ENCODE data around the gene UNK. TPM values are rescaled to one million over a fixed set of nuclear protein-coding genes. Genes with fewer than 3 reads are reported as not detected.
A peak's percentile ranks its signal among the peaks of the same experiment; 100 is the strongest.

UNK gene
- total and polyA plus RNA-seq, 9 of the 15 experiments (the other 6 are each of a cell fraction or from before 2014, with no cell fraction given) = 12.8 to 38.6 (median 24.8) TPM

GRCh38 chr17:75779250-75779986, 5.2 kb upstream of the UNK start (continued):
- TF ChIP-seq, protein P1, sequence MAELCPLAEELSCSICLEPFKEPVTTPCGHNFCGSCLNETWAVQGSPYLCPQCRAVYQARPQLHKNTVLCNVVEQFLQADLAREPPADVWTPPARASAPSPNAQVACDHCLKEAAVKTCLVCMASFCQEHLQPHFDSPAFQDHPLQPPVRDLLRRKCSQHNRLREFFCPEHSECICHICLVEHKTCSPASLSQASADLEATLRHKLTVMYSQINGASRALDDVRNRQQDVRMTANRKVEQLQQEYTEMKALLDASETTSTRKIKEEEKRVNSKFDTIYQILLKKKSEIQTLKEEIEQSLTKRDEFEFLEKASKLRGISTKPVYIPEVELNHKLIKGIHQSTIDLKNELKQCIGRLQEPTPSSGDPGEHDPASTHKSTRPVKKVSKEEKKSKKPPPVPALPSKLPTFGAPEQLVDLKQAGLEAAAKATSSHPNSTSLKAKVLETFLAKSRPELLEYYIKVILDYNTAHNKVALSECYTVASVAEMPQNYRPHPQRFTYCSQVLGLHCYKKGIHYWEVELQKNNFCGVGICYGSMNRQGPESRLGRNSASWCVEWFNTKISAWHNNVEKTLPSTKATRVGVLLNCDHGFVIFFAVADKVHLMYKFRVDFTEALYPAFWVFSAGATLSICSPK (IDR thresholded peaks at IDR 0.05; ENCODE audit: borderline replicate concordance) = no peak
- TF ChIP-seq E2F6 (IDR thresholded peaks at IDR 0.05; ENCODE audit: borderline replicate concordance in 1 of 2, extremely low read depth in 1 of 2, insufficient read depth in 1 of 2, insufficient read length in 1 of 2, low read depth in 1 of 2, low read length in 1 of 2, poor library complexity in 1 of 2, severe bottlenecking in 1 of 2) = peak in 1 of 2 experiments; percentile 36
- no peak for TF ChIP-seq EZH2 (IDR thresholded peaks at IDR 0.05; ENCODE audit: borderline replicate concordance, low read depth, low read length)
- no peak for TF ChIP-seq NFE2L1 (tag; IDR thresholded peaks at IDR 0.05; ENCODE audit: borderline replicate concordance, low read depth)
- no peak; a peak in 1 of 4 replicates for TF ChIP-seq RAD21 (CRISPR knock-in tag; conservative IDR thresholded peaks at IDR 0.05 in 1 of 2, IDR thresholded peaks at IDR 0.05 in 1 of 2)
- TF ChIP-seq MEIS2 (IDR thresholded peaks at IDR 0.05; ENCODE audit: partially characterized antibody) = peak; percentile 53
- peak; percentile 99 for TF ChIP-seq POLR2G (IDR thresholded peaks at IDR 0.05; ENCODE audit: low read depth, low read length)
- TF ChIP-seq SP2 (IDR thresholded peaks at IDR 0.05; ENCODE audit: extremely low read depth, low read depth, low read length, poor library complexity, severe bottlenecking) = no peak
- no peak; the same call in 1 of the 2 replicates for TF ChIP-seq NCOA1 (IDR thresholded peaks at IDR 0.05; ENCODE audit: low read depth)
- no peak for TF ChIP-seq TCFL5 (CRISPR knock-in tag; conservative IDR thresholded peaks at IDR 0.05)
- peak; percentile 96 for TF ChIP-seq PHB (CRISPR knock-in tag; IDR thresholded peaks at IDR 0.05)
- TF ChIP-seq SNAPC5 (CRISPR knock-in tag; IDR thresholded peaks at IDR 0.05) = no peak
- TF ChIP-seq CBFB (CRISPR knock-in tag; IDR thresholded peaks at IDR 0.05) = peak; percentile 85; the same call in 1 of the 2 replicates
- TF ChIP-seq, protein P2, sequence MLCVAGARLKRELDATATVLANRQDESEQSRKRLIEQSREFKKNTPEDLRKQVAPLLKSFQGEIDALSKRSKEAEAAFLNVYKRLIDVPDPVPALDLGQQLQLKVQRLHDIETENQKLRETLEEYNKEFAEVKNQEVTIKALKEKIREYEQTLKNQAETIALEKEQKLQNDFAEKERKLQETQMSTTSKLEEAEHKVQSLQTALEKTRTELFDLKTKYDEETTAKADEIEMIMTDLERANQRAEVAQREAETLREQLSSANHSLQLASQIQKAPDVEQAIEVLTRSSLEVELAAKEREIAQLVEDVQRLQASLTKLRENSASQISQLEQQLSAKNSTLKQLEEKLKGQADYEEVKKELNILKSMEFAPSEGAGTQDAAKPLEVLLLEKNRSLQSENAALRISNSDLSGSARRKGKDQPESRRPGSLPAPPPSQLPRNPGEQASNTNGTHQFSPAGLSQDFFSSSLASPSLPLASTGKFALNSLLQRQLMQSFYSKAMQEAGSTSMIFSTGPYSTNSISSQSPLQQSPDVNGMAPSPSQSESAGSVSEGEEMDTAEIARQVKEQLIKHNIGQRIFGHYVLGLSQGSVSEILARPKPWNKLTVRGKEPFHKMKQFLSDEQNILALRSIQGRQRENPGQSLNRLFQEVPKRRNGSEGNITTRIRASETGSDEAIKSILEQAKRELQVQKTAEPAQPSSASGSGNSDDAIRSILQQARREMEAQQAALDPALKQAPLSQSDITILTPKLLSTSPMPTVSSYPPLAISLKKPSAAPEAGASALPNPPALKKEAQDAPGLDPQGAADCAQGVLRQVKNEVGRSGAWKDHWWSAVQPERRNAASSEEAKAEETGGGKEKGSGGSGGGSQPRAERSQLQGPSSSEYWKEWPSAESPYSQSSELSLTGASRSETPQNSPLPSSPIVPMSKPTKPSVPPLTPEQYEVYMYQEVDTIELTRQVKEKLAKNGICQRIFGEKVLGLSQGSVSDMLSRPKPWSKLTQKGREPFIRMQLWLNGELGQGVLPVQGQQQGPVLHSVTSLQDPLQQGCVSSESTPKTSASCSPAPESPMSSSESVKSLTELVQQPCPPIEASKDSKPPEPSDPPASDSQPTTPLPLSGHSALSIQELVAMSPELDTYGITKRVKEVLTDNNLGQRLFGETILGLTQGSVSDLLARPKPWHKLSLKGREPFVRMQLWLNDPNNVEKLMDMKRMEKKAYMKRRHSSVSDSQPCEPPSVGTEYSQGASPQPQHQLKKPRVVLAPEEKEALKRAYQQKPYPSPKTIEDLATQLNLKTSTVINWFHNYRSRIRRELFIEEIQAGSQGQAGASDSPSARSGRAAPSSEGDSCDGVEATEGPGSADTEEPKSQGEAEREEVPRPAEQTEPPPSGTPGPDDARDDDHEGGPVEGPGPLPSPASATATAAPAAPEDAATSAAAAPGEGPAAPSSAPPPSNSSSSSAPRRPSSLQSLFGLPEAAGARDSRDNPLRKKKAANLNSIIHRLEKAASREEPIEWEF (CRISPR knock-in tag; IDR thresholded peaks at IDR 0.05) = no peak
- no peak for TF ChIP-seq GABPB2 (CRISPR knock-in tag; conservative IDR thresholded peaks at IDR 0.05)
- TF ChIP-seq L3MBTL2 (IDR thresholded peaks at IDR 0.05) = peak; percentile 57; the same call in 1 of the 2 replicates
- TF ChIP-seq USF1 (CRISPR knock-in tag; IDR thresholded peaks at IDR 0.05) = no peak; the same call in 1 of the 2 replicates
